Stomach (tissue), 4 donors: ENCODE measurements around the gene CEP41.

Experiments used
- CTCF ChIP-seq, 7 experiments: fragments of 450-650 bp in 4 of 7; fragments of 200-600 bp in 3 of 7; sonication (generic) in 3 of 7; IDR thresholded peaks; one replicate each; pipeline ENCODE4 v1.5.1; 2016 to 2019; ENCODE audit warnings: antibody characterized with exemption in 7 of 7, control low read depth in 2 of 7, mild to moderate bottlenecking in 1 of 7
- POLR2A ChIP-seq, 4 donors: fragments of 450-650 bp; IDR thresholded peaks; one replicate each; pipeline ENCODE4 v1.6.1; 2016; ENCODE audit warnings: antibody characterized with exemption in 4 of 4, control low read depth in 2 of 4, mild to moderate bottlenecking in 1 of 4, moderate library complexity in 1 of 4

- TF ChIP-seq CTCF (IDR thresholded peaks at IDR 0.05) (no peak), POLR2A (IDR thresholded peaks at IDR 0.05) (no peak)
Measured at GRCh38 chr7:130356121-130356875, 84.5 kb downstream of the CEP41 start.
